Measurements from ENCODE around the gene EDN1. TPM values are rescaled to one million over a fixed set of nuclear protein-coding genes. Genes with fewer than 3 reads are reported as not detected.

EDN1 gene
- total RNA-seq, 1 experiment from 2014 or later: 15.1 TPM

DNA sequence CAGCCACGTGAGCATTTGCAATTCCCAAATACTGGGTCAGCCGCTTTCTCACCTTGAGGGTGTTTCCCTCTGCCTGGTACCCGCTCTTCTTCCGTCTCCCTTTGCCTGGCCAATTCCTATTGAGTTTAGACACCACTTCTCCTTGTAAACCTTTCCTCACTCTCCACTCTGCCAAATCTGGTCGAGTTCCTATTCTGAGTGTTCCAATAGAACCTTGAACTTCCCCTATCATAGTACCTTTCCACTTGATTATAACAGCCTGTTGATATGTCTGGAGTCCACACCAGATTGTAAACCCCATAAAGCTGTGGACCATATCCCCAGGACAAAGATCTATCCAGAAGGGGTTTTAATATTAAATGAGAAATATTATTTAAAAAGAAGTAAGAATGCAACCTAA lies 36.0 kb upstream of the EDN1 start:
- no peak for DNase-seq (ENCODE audit: low read depth, low spot score)
- ChIA-PET CTCF (no interaction called here), POLR2A (no interaction called here)
- Histone ChIP-seq H3K4me3 (ENCODE audit: low read depth in 2 of 2, low read length in 2 of 2) (no peak overlapping the region), H3K9me3 (ENCODE audit: control insufficient read depth, insufficient read depth, low read depth, low read length) (no peaks in the 10 kb centered on the region), H3K27ac (ENCODE audit: low read length) (no peak overlapping the region), H3K36me3 (ENCODE audit: control insufficient read depth, insufficient read depth, low read length) (no peaks in the 10 kb centered on the region), H3K27me3 (ENCODE audit: control insufficient read depth, insufficient read depth, low read length) (no peaks in the 10 kb centered on the region), H3K4me1 (ENCODE audit: control insufficient read depth, insufficient read depth, low read length) (no peaks in the 10 kb centered on the region)
- BruUV-seq (replicated peaks): no TSS peak
- TF ChIP-seq TCF7L2 (IDR thresholded peaks at IDR 0.05; ENCODE audit: low read depth, low read length): no peak
- no peak for TF ChIP-seq SIN3A (IDR thresholded peaks at IDR 0.05; ENCODE audit: borderline replicate concordance, insufficient read depth, low read depth, low read length)
- TF ChIP-seq, protein P1, sequence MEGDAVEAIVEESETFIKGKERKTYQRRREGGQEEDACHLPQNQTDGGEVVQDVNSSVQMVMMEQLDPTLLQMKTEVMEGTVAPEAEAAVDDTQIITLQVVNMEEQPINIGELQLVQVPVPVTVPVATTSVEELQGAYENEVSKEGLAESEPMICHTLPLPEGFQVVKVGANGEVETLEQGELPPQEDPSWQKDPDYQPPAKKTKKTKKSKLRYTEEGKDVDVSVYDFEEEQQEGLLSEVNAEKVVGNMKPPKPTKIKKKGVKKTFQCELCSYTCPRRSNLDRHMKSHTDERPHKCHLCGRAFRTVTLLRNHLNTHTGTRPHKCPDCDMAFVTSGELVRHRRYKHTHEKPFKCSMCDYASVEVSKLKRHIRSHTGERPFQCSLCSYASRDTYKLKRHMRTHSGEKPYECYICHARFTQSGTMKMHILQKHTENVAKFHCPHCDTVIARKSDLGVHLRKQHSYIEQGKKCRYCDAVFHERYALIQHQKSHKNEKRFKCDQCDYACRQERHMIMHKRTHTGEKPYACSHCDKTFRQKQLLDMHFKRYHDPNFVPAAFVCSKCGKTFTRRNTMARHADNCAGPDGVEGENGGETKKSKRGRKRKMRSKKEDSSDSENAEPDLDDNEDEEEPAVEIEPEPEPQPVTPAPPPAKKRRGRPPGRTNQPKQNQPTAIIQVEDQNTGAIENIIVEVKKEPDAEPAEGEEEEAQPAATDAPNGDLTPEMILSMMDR (IDR thresholded peaks at IDR 0.05): no peak
- no peak for TF ChIP-seq POLR2AphosphoS5 (IDR thresholded peaks at IDR 0.05; ENCODE audit: low read depth, low read length)
- TF ChIP-seq, protein P2, sequence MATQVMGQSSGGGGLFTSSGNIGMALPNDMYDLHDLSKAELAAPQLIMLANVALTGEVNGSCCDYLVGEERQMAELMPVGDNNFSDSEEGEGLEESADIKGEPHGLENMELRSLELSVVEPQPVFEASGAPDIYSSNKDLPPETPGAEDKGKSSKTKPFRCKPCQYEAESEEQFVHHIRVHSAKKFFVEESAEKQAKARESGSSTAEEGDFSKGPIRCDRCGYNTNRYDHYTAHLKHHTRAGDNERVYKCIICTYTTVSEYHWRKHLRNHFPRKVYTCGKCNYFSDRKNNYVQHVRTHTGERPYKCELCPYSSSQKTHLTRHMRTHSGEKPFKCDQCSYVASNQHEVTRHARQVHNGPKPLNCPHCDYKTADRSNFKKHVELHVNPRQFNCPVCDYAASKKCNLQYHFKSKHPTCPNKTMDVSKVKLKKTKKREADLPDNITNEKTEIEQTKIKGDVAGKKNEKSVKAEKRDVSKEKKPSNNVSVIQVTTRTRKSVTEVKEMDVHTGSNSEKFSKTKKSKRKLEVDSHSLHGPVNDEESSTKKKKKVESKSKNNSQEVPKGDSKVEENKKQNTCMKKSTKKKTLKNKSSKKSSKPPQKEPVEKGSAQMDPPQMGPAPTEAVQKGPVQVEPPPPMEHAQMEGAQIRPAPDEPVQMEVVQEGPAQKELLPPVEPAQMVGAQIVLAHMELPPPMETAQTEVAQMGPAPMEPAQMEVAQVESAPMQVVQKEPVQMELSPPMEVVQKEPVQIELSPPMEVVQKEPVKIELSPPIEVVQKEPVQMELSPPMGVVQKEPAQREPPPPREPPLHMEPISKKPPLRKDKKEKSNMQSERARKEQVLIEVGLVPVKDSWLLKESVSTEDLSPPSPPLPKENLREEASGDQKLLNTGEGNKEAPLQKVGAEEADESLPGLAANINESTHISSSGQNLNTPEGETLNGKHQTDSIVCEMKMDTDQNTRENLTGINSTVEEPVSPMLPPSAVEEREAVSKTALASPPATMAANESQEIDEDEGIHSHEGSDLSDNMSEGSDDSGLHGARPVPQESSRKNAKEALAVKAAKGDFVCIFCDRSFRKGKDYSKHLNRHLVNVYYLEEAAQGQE (IDR thresholded peaks at IDR 0.05; ENCODE audit: insufficient read depth in 1 of 2, low read depth in 2 of 2, low read length in 1 of 2): no peak
- in situ Hi-C loops (cut with HindIII; ENCODE audit: low pct_unique_long_range_greater_than_20kb, low sequenced_read_pairs) (no loop called here), intact Hi-C loops (cut with micrococcal nuclease; ENCODE audit: unreplicated experiment) (no loop called here)
- no peak for ATAC-seq

DNA sequence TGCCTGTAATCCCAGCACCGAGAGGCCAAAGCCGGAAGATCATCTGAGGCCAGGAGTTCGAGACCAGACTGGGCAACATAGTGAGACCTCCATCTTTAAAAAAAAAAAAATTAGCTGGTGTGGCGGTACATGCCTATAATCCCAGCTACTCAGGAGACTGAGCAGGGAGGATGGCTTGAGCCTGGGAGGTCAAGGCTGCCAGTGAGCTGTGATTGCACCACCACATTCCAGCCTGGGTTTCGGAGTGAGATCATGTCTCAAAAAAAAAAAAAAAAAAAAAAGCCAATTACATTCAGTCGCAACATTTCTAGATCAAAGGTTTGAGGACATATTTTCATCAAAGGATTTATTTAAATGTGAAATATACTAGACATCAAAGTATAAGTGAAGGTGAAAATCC lies 32.0 kb upstream of the EDN1 start:
- no peak for TF ChIP-seq TCF7L2 (IDR thresholded peaks at IDR 0.05; ENCODE audit: low read depth, low read length)
- TF ChIP-seq, protein P2 (IDR thresholded peaks at IDR 0.05; ENCODE audit: insufficient read depth in 1 of 2, low read depth in 2 of 2, low read length in 1 of 2): no peak
- TF ChIP-seq SIN3A (IDR thresholded peaks at IDR 0.05; ENCODE audit: borderline replicate concordance, insufficient read depth, low read depth, low read length): no peak
- TF ChIP-seq, protein P1 (IDR thresholded peaks at IDR 0.05): no peak
- no peak for TF ChIP-seq POLR2AphosphoS5 (IDR thresholded peaks at IDR 0.05; ENCODE audit: low read depth, low read length)
- Histone ChIP-seq H3K27me3 (ENCODE audit: control insufficient read depth, insufficient read depth, low read length) (no peaks in the 10 kb centered on the region), H3K36me3 (ENCODE audit: control insufficient read depth, insufficient read depth, low read length) (no peaks in the 10 kb centered on the region), H3K4me1 (ENCODE audit: control insufficient read depth, insufficient read depth, low read length) (no peaks in the 10 kb centered on the region), H3K27ac (ENCODE audit: low read length) (no peak overlapping the region), H3K9me3 (ENCODE audit: control insufficient read depth, insufficient read depth, low read depth, low read length) (no peaks in the 10 kb centered on the region), H3K4me3 (ENCODE audit: low read depth in 2 of 2, low read length in 2 of 2) (no peak overlapping the region)
- intact Hi-C loops (cut with micrococcal nuclease; ENCODE audit: unreplicated experiment) (no loop called here), in situ Hi-C loops (cut with HindIII; ENCODE audit: low pct_unique_long_range_greater_than_20kb, low sequenced_read_pairs) (no loop called here)
- BruUV-seq (replicated peaks): no TSS peak
- POLR2A ChIA-PET: no interaction called here
- CTCF ChIA-PET: interaction anchor here (0.6 to 0.7 kb wide), 2 partner anchors 298 to 392 kb away, joined by 3 to 5 read pairs; no protein-coding TSS in a partner anchor
- ATAC-seq (no peak), DNase-seq (ENCODE audit: low read depth, low spot score) (no peak)

Data from Panc1 (cell line).